Measurements from ENCODE around the gene KIF16B.

Gene KIF16B

GRCh38 chr20:16273812-16274555 is 299.3 kb downstream of the KIF16B start:
- CTCF ChIA-PET, result no interaction called here
- TF ChIP-seq CTCF (IDR thresholded peaks at IDR 0.05; ENCODE audit: insufficient read depth, low read length, missing control alignments), result no peak
- DNase-seq (ENCODE audit: low read depth, low spot score), result no peak
- POLR2A ChIA-PET, result no interaction called here
- H3K4me3 ChIP-seq (ENCODE audit: low read depth, low read length), result no peak overlapping the region

GRCh38 chr20:16272780-16273360 is 300.4 kb downstream of the KIF16B start:
- TF ChIP-seq CTCF (IDR thresholded peaks at IDR 0.05; ENCODE audit: insufficient read depth, low read length, missing control alignments), result no peak
- no peak overlapping the region for H3K4me3 ChIP-seq (ENCODE audit: low read depth, low read length)
- ChIA-PET POLR2A (no interaction called here), CTCF (no interaction called here)
- no peak for DNase-seq (ENCODE audit: low read depth, low spot score)

GRCh38 chr20:16271450-16271849 is 301.8 kb downstream of the KIF16B start:
- no peak for DNase-seq (ENCODE audit: low read depth, low spot score)
- no peak for TF ChIP-seq CTCF (IDR thresholded peaks at IDR 0.05; ENCODE audit: insufficient read depth, low read length, missing control alignments)
- ChIA-PET CTCF (interaction anchor here (1.1 kb wide), 1 partner anchor 205 kb away, joined by 3 read pairs; no protein-coding TSS in a partner anchor), POLR2A (no interaction called here)
- H3K4me3 ChIP-seq (ENCODE audit: low read depth, low read length), result no peak overlapping the region

GRCh38 chr20:16270989-16271388 is 302.3 kb downstream of the KIF16B start:
- TF ChIP-seq CTCF (IDR thresholded peaks at IDR 0.05; ENCODE audit: insufficient read depth, low read length, missing control alignments), result no peak
- ChIA-PET POLR2A (no interaction called here), CTCF (interaction anchor here (1.1 kb wide), 1 partner anchor 205 kb away, joined by 3 read pairs; no protein-coding TSS in a partner anchor)
- H3K4me3 ChIP-seq (ENCODE audit: low read depth, low read length), result no peak overlapping the region
- no peak for DNase-seq (ENCODE audit: low read depth, low spot score)

GRCh38 chr20:16270314-16270931 is 302.8 kb downstream of the KIF16B start:
- no peak overlapping the region for H3K4me3 ChIP-seq (ENCODE audit: low read depth, low read length)
- TF ChIP-seq CTCF (IDR thresholded peaks at IDR 0.05; ENCODE audit: insufficient read depth, low read length, missing control alignments), result no peak
- POLR2A ChIA-PET, result no interaction called here
- CTCF ChIA-PET, result interaction anchor here (1.1 to 1.2 kb wide), 2 partner anchors 9 to 206 kb away, joined by 3 read pairs; no protein-coding TSS in a partner anchor
- no peak for DNase-seq (ENCODE audit: low read depth, low spot score)

GRCh38 chr20:16267526-16267925 is 305.7 kb downstream of the KIF16B start:
- no peak for DNase-seq (ENCODE audit: low read depth, low spot score)
- CTCF ChIA-PET, result no interaction called here
- no peak overlapping the region for H3K4me3 ChIP-seq (ENCODE audit: low read depth, low read length)
- no peak for TF ChIP-seq CTCF (IDR thresholded peaks at IDR 0.05; ENCODE audit: insufficient read depth, low read length, missing control alignments)
- POLR2A ChIA-PET, result no interaction called here
